Liver (tissue), 3 donors: ENCODE data around the gene RGS12.

Experiments used
- ATF3 ChIP-seq: IDR thresholded peaks from 2 replicates; pipeline ENCODE4 v1.6.1; 2016; ENCODE audit warnings: antibody characterized with exemption
- CTCF ChIP-seq: fragments of 150-350 bp; IDR thresholded peaks from 2 replicates; pipeline ENCODE4 v1.5.1; 2017; ENCODE audit warnings: improper control_type of control experiment, low read depth, low read length; ENCODE audit not compliant: missing input control
- JUND ChIP-seq, 2 donors: IDR thresholded peaks; 2 replicates each; pipeline ENCODE4 v1.6.1; 2016; ENCODE audit warnings: antibody characterized with exemption in 2 of 2
- MAX ChIP-seq: IDR thresholded peaks from 2 replicates; pipeline ENCODE4 v1.6.1; 2016; ENCODE audit warnings: antibody characterized with exemption
- REST ChIP-seq: IDR thresholded peaks from 2 replicates; pipeline ENCODE4 v1.6.1; 2016; ENCODE audit warnings: antibody characterized with exemption, mild to moderate bottlenecking
- SP1 ChIP-seq: IDR thresholded peaks from 2 replicates; pipeline ENCODE4 v1.6.1; 2018; ENCODE audit warnings: antibody characterized with exemption, mild to moderate bottlenecking
- TAF1 ChIP-seq: conservative IDR thresholded peaks from 2 replicates; pipeline ENCODE4 v1.6.1; 2016; ENCODE audit warnings: antibody characterized with exemption, mild to moderate bottlenecking
- YY1 ChIP-seq: IDR thresholded peaks from 2 replicates; pipeline ENCODE4 v1.6.1; 2016; ENCODE audit warnings: antibody characterized with exemption, mild to moderate bottlenecking
- donor health status: healthy.
- donor health status: healthy.

- TF ChIP-seq CTCF (no peak), MAX (no peak), YY1 (no peak), JUND (IDR thresholded peaks at IDR 0.05) (no peak), ATF3 (no peak), TAF1 (no peak), REST (no peak), SP1 (no peak)
Measured at GRCh38 chr4:3276986-3277385, 15.8 kb upstream of the RGS12 start.
